CD14-positive monocyte (primary cell): ENCODE results near the gene FANCC. TPM values are rescaled to one million over a fixed set of nuclear protein-coding genes. Genes with fewer than 3 reads are reported as not detected.

Experiments
- DNase-seq, 3 donors: peaks; one replicate each; pipeline ENCODE4 v3.0.0-alpha.2; 2011 to 2022
- H2AFZ ChIP-seq: 2 replicates; pipeline ENCODE4 v1.6.0; 2012; ENCODE audit warnings: mild to moderate bottlenecking, low read depth, low read length, inconsistent platforms; ENCODE audit not compliant: insufficient read depth, poor library complexity, severe bottlenecking
- H3K27ac ChIP-seq, 2 donors: 1 replicate in 1 of 2; 2 replicates in 1 of 2; pipeline ENCODE4 v1.5.1; 2012 to 2013; ENCODE audit warnings: low read length in 2 of 2, control low read depth in 1 of 2, inconsistent platforms in 1 of 2, low read depth in 1 of 2, mild to moderate bottlenecking in 1 of 2
- H3K27me3 ChIP-seq, 2 donors: one replicate each; pipeline versions ENCODE4 v1.6.0 to v1.6.1; 2011 to 2013; ENCODE audit warnings: low read length in 2 of 2; ENCODE audit not compliant: control insufficient read depth in 2 of 2, insufficient read depth in 2 of 2
- H3K36me3 ChIP-seq, 2 donors: replicated peaks in 1 of 2; 1 replicate in 1 of 2; 2 replicates in 1 of 2; pipeline versions ENCODE4 v1.5.1 to v1.6.1; 2012 to 2013; ENCODE audit warnings: low read length in 2 of 2, control low read depth in 1 of 2, inconsistent platforms in 1 of 2, mild to moderate bottlenecking in 1 of 2; ENCODE audit not compliant: insufficient read depth in 2 of 2, control insufficient read depth in 1 of 2
- H3K4me1 ChIP-seq, 2 donors: 1 replicate in 1 of 2; 2 replicates in 1 of 2; pipeline versions ENCODE4 v1.5.1 to v1.6.1; 2012 to 2013; ENCODE audit warnings: low read length in 2 of 2, control low read depth in 1 of 2, inconsistent platforms in 1 of 2, mild to moderate bottlenecking in 1 of 2, moderate library complexity in 1 of 2; ENCODE audit not compliant: insufficient read depth in 2 of 2, control insufficient read depth in 1 of 2
- H3K4me2 ChIP-seq: replicated peaks from 2 replicates; pipeline ENCODE3; 2012; ENCODE audit warnings: low read length, moderate library complexity, mild to moderate bottlenecking; ENCODE audit not compliant: poor library complexity, severe bottlenecking; ENCODE audit errors: extremely low read depth
- H3K4me3 ChIP-seq, 3 experiments: fragments of 200-600 bp in 1 of 3; sonication (generic) in 1 of 3; replicated peaks in 1 of 3; 1 replicate in 2 of 3; 2 replicates in 1 of 3; pipeline ENCODE4 v1.5.1; 2011 to 2013; ENCODE audit warnings: low read length in 3 of 3, mild to moderate bottlenecking in 3 of 3, control low read depth in 2 of 3, low read depth in 2 of 3, inconsistent platforms in 1 of 3, moderate library complexity in 1 of 3
- H3K79me2 ChIP-seq: 2 replicates; pipeline ENCODE4 v1.6.0; 2012; ENCODE audit warnings: mild to moderate bottlenecking, control low read depth, inconsistent platforms, low read length, moderate library complexity; ENCODE audit not compliant: insufficient read depth
- H3K9ac ChIP-seq: 2 replicates; pipeline ENCODE4 v1.6.0; 2017; ENCODE audit warnings: low read length, mild to moderate bottlenecking; ENCODE audit not compliant: insufficient read depth, poor library complexity, severe bottlenecking
- H3K9me3 ChIP-seq, 2 donors: replicated peaks in 1 of 2; 1 replicate in 1 of 2; 2 replicates in 1 of 2; pipeline versions ENCODE4 v1.5.1 to v1.6.1; 2012 to 2013; ENCODE audit warnings: low read length in 2 of 2, control low read depth in 1 of 2; ENCODE audit not compliant: control insufficient read depth in 1 of 2, insufficient read depth in 1 of 2
- H4K20me1 ChIP-seq: 2 replicates; pipeline ENCODE4 v1.6.0; 2012; ENCODE audit warnings: mild to moderate bottlenecking, low read length, control low read depth, moderate library complexity; ENCODE audit not compliant: insufficient read depth
- H3K27ac Mint-ChIP-seq, 7 donors: one replicate each; pipeline ENCODE4 v1.8.0; 2020; ENCODE audit warnings: mild to moderate bottlenecking in 7 of 7, mixed read lengths in 7 of 7, moderate library complexity in 6 of 7, inconsistent platforms in 2 of 7
- H3K27me3 Mint-ChIP-seq, 3 donors: one replicate each; pipeline ENCODE4 v1.8.0; 2021 to 2022; ENCODE audit warnings: low read depth in 3 of 3, mild to moderate bottlenecking in 3 of 3, mixed read lengths in 3 of 3, moderate library complexity in 3 of 3, inconsistent platforms in 1 of 3
- H3K36me3 Mint-ChIP-seq, 2 donors: one replicate each; pipeline ENCODE4 v1.8.0; 2020; ENCODE audit warnings: mixed read lengths in 2 of 2, inconsistent platforms in 1 of 2, mild to moderate bottlenecking in 1 of 2
- H3K4me1 Mint-ChIP-seq: one replicate; pipeline ENCODE4 v1.8.0; 2020; ENCODE audit warnings: mild to moderate bottlenecking, mixed read lengths
- H3K4me3 Mint-ChIP-seq, 2 donors: one replicate each; pipeline ENCODE4 v1.8.0; 2020; ENCODE audit warnings: mild to moderate bottlenecking in 2 of 2, mixed read lengths in 2 of 2, moderate library complexity in 1 of 2
- H3K9me3 Mint-ChIP-seq, 7 donors: one replicate each; pipeline ENCODE4 v1.8.0; 2020 to 2022; ENCODE audit warnings: mixed read lengths in 7 of 7, mild to moderate bottlenecking in 6 of 7, moderate library complexity in 6 of 7, inconsistent platforms in 2 of 7
- CTCF ChIP-seq: fragments of 200-600 bp; IDR thresholded peaks from one replicate; pipeline ENCODE4 v1.8.0; 2022; ENCODE audit warnings: antibody characterized with exemption, mild to moderate bottlenecking
- WGBS: methylation state at CpG from one replicate; pipeline ENCODE4 v1.1.5; 2013; ENCODE audit warnings: missing lambda C conversion rate; ENCODE audit not compliant: insufficient coverage; 5-methylcytosine and 5-hydroxymethylcytosine counted together
- intact Hi-C, 2 donors: fragments of 100-400 bp; cut with micrococcal nuclease; formaldehyde crosslinking; loops; one replicate each; pipeline versions ENCODE4 v1.15.0 to v1.15.1; 2023
- polyA plus RNA-seq, 3 donors: library from polyadenylated mRNA; depleted of rRNA in 1 of 3; unstranded in 2 of 3; stranded (reverse) in 1 of 3; fragments of 300-500 nt in 2 of 3; fragments of >200 nt in 1 of 3; fragmentation: Illumina TruSeq in 2 of 3; gene quantifications; 1 replicate in 2 of 3; 2 replicates in 1 of 3; pipeline ENCODE4 v1.2.3, GENCODE V29; 2012 to 2021

The FANCC gene
- polyA plus RNA-seq, 3 donors, result 1.2 to 2.2 (median 1.5) TPM

- H3K27ac Mint-ChIP-seq, result peak overlapping the region in 2 of 7 donors; percentile 11 to 68
- no peaks in the 10 kb centered on the region for H3K79me2 ChIP-seq
- H3K4me3 Mint-ChIP-seq, result no peak overlapping the region
- intact Hi-C loops, result no loop called here
- H3K36me3 ChIP-seq, result no peaks in the 10 kb centered on the region
- H3K27me3 ChIP-seq, result no peaks in the 10 kb centered on the region
- no peak overlapping the region for H3K9ac ChIP-seq
- H3K9me3 ChIP-seq, result no peaks in the 10 kb centered on the region
- H3K9me3 Mint-ChIP-seq, result no peaks in the 10 kb centered on the region
- no peaks in the 10 kb centered on the region for H3K27me3 Mint-ChIP-seq
- H3K4me3 ChIP-seq, result no peak overlapping the region
- no peak overlapping the region for H3K27ac ChIP-seq
- no peak for TF ChIP-seq CTCF
- H3K4me1 ChIP-seq, result no peaks in the 10 kb centered on the region
- H3K36me3 Mint-ChIP-seq, result peaks cover 2 to 5% of the 10 kb centered on the region in 2 donors
- no peaks in the 10 kb centered on the region for H4K20me1 ChIP-seq
- WGBS, result 100% methylated on average over 2 of the region's 18 CpGs
- no peaks in the 10 kb centered on the region for H3K4me1 Mint-ChIP-seq
- no peak overlapping the region for H3K4me2 ChIP-seq
- DNase-seq, result no peak
- no peak overlapping the region for H2AFZ ChIP-seq
These were observed 244.4 kb downstream of the FANCC start for GRCh38 chr9:95073042-95073607.

GRCh38 chr9:95071925-95072324, 245.6 kb downstream of the FANCC start:
- Histone ChIP-seq H3K4me3 (no peak overlapping the region), H3K27ac (no peak overlapping the region), H3K4me1 (no peaks in the 10 kb centered on the region), H3K27me3 (no peaks in the 10 kb centered on the region), H3K79me2 (no peaks in the 10 kb centered on the region), H4K20me1 (no peaks in the 10 kb centered on the region), H2AFZ (no peak overlapping the region), H3K9ac (no peak overlapping the region), H3K36me3 (no peaks in the 10 kb centered on the region), H3K9me3 (no peaks in the 10 kb centered on the region), H3K4me2 (no peak overlapping the region)
- H3K4me1 Mint-ChIP-seq, result no peaks in the 10 kb centered on the region
- no peak overlapping the region for H3K4me3 Mint-ChIP-seq
- no peaks in the 10 kb centered on the region for H3K9me3 Mint-ChIP-seq
- H3K27me3 Mint-ChIP-seq, result no peaks in the 10 kb centered on the region
- no peak for DNase-seq
- no peak for TF ChIP-seq CTCF
- WGBS, result 100% methylated on average over 3 of the region's 5 CpGs
- intact Hi-C loops, result no loop called here
- peaks cover 4 to 5% of the 10 kb centered on the region in 2 donors for H3K36me3 Mint-ChIP-seq
- H3K27ac Mint-ChIP-seq, result no peak overlapping the region
